ENCODE results near the gene MAMDC2. TPM values are rescaled to one million over a fixed set of nuclear protein-coding genes. Genes with fewer than 3 reads are reported as not detected.

MAMDC2 gene
- total RNA-seq, 1 experiment from 2014 or later = 4.6 TPM

GRCh38 chr9:70080481-70081119 lies 37.0 kb downstream of the MAMDC2 start:
- Histone ChIP-seq H2BK120ac (ENCODE audit: low read depth, low read length, poor library complexity, severe bottlenecking) (no peak overlapping the region), H2AK5ac (ENCODE audit: insufficient read length, low read length) (no peak overlapping the region), H2BK20ac (ENCODE audit: low read depth, low read length, poor library complexity, severe bottlenecking) (no peak overlapping the region), H3K9ac (ENCODE audit: extremely low read depth, insufficient read length, low read length) (no peak overlapping the region), H4K8ac (replicated peaks; ENCODE audit: insufficient read length, low read depth, low read length) (no peak overlapping the region), H3K18ac (ENCODE audit: insufficient read length, low read depth, low read length) (no peak overlapping the region), H2AFZ (ENCODE audit: low read length) (no peak overlapping the region), H2BK15ac (ENCODE audit: low read depth, low read length) (no peak overlapping the region), H4K91ac (ENCODE audit: insufficient read length, low read depth, low read length) (no peak overlapping the region), H2BK5ac (ENCODE audit: insufficient read length, low read length) (no peak overlapping the region), H3K56ac (ENCODE audit: insufficient read length, low read depth, low read length) (no peak overlapping the region), H3K23ac (ENCODE audit: insufficient read length, low read depth, low read length) (no peak overlapping the region), H3T11ph (ENCODE audit: low read length) (no peak overlapping the region), H3K4ac (ENCODE audit: low read depth, low read length) (no peak overlapping the region), H3K14ac (ENCODE audit: insufficient read depth, low read length) (no peak overlapping the region), H2BK12ac (ENCODE audit: insufficient read length, low read depth, low read length) (no peak overlapping the region), H3K79me2 (ENCODE audit: insufficient read depth, low read length) (no peaks in the 10 kb centered on the region), H3K9me3 (ENCODE audit: control insufficient read depth, low read depth, low read length) (no peaks in the 10 kb centered on the region), H4K5ac (ENCODE audit: insufficient read length, low read depth, low read length) (no peak overlapping the region), H4K20me1 (ENCODE audit: control insufficient read depth, insufficient read depth, insufficient read length) (no peaks in the 10 kb centered on the region), H3K79me1 (ENCODE audit: insufficient read depth, low read depth, low read length, poor library complexity, severe bottlenecking) (no peaks in the 10 kb centered on the region), H3K27ac (ENCODE audit: insufficient read length, low read depth, low read length) (no peak overlapping the region), H3K4me2 (ENCODE audit: insufficient read depth, insufficient read length, low read length) (no peak overlapping the region), H3K23me2 (ENCODE audit: insufficient read length, low read depth, low read length, poor library complexity, severe bottlenecking) (no peaks in the 10 kb centered on the region), H3K4me1 (ENCODE audit: insufficient read depth, low read length) (peaks cover 3% of the 10 kb centered on the region; the same call in 1 of the 2 replicates), H3K27me3 (ENCODE audit: insufficient read depth, low read length) (no peaks in the 10 kb centered on the region)
- no CpG with 5 or more reads among the region's 5 CpGs for WGBS (ENCODE audit: extremely low coverage, insufficient read length, low lambda C conversion rate)
- Mint-ChIP-seq H3K27me3 (ENCODE audit: low read depth) (no peaks in the 10 kb centered on the region), H3K27ac (peak overlapping the region in 1 of 3 experiments; percentile 68; a peak in 1 of 7 replicates), H3K9me3 (no peaks in the 10 kb centered on the region), H3K4me1 (peaks cover 13 to 19% of the 10 kb centered on the region in 2 experiments), H3K4me3 (no peak overlapping the region), H3K36me3 (ENCODE audit: insufficient read depth in 1 of 3, low read depth in 3 of 3) (no peaks in the 10 kb centered on the region)
- no peak for TF ChIP-seq CTCF (conservative IDR thresholded peaks at IDR 0.05)
- DNase-seq = no peak
